NCI-H1092 (cell line): ENCODE measurements around the gene DHRSX.

ENCODE experiments used
- DNase-seq: peaks from one replicate; lab custom pipeline; 2025; lab: John Stamatoyannopoulos, UW

Gene DHRSX

DNA sequence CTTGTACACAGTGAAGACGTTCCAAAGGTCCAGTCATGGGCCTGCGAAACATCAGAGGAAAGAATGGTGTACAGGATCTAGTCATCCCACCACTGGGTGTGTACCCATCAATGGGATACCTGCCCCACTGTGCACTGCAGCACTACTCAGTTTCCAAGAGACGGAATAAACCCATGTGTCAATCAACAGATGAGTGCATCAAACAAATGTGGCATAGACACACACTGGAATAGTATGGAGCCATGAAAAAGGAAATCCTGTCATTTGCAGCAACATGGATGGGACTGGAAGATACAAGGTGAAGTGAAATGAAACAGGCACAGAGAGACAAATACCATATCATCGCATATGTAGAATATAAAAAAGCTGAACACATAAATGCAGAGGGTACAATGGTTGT is 48.0 kb downstream of the DHRSX start:
- DNase-seq, result no peak

DNA sequence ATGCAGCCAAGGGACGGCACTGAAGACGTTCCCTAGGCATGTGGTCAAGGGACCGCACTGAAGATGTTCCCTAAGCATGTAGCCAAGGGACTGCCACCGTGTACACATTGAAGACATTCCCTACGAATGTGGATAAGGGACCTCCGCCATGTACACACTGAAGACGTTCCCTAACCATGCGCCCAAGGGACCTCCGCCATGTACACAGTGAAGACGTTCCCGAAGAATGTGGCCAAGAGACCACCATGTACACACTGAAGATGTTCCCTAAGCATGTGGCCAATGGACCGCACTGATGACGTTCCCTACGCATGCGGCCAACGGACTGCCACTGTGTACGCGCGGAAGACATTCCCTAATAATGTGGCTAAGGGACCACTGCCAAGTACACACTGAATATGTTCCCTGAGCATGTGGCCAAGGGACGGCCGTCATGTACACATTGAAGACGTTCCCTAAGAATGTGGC is 48.4 kb downstream of the DHRSX start:
- no peak for DNase-seq

DNA sequence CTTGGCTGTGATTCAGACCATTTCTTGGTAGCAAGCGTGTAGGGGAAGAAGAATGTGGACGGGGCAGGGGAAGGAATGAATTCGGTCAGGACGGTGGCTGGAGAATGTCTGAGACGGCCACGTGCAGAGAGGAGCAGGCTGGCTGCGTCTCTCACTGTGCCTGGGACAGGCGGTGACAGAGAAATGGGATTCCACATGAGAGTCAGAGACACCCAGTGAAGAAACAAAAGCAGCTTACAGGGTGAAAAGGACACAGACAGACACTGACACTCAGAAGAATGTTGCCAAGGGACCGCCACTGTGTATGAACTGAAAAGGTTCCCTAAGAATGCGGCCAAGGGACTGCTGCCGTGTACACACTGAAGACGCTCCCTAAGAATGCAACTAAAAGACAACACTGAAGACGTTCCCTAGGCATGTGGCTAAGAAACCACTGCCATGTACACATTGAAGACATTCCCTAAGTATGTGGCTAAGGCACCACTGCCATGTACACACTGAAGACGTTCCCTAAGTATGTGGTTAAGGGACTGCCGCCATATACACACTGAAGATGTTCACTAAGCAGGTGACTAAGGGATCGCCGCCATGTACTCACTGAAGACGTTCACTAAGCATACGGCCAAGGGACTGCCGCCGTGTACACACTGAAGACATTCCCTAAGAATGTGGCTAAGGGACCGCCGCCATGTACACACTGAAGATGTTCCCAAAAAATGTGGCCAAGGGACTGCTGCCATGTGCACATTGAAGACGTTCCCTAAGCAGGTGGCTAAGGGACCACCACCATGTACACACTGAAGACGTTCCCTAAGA is 49.1 kb downstream of the DHRSX start:
- no peak for DNase-seq

DNA sequence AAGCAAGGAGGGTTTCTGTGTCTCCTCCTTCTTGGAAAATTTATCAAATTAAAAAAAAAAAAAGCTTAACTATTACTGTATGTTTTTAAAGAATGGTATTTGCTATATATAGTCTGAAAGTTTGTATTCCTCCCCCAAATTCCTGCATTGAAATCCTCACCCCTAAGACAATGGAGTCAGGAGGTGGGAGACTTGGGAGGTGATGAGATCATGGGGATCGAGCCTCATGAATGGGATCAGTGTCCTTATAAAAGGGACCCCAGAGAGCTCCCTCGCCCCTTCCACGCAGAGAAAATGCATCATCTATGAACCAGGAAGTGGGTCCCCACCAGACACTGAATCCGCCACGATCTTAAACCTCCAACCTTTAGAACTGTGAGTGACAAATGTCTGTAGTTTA is 50.1 kb downstream of the DHRSX start:
- no peak for DNase-seq

DNA sequence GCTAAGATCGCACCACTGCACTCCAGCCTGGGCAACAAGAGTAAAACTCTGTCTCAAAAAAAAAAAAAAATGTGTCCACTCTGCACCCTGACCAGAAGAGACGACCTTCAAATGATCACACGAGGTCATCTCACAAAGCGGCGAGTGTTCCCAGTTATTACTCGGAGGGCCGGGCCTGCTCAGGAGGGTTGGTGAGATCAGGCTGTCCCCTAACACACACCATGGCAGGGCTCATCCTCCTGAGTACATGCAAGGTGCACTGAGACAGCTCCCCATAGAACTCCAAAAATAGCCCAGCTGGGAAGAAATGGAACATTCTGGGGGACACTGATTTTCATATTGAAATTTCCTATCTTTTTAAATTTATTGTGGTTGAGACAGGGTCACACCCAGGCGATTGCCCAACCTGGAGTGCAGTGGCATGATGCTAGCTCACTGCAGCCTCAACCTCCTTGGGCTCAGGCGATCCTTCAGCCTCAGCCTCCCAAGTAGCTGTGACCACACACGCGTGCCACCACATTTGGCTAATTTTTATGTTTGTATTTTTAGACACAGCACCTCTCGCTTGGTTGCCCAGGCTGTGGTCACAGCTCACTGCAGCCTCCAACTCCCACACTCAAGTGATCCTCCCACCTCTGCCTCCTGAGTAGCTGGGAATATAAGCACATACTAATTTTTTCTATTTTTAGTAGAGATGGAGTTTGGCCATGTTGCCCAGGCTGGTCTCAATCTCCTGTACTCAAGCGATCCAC is 51.5 kb downstream of the DHRSX start:
- no peak for DNase-seq

DNA sequence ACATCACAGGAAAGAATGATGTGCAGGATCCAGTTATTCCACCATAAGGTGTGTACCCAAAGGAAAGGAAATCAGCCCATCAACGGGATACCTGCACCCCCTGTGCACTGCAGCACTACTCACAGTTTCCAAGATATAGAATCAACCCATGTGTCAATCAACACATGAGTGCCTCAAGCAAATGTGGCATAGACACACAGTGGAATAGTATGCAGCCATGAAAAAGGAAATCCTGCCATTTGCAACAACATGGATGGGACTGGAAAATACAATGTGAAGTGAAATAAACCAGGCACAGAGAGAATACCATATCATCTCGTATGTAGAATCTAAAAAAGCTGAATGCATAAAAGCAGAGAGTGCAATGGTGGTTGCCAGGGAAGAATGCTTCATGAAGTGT is 53.3 kb downstream of the DHRSX start:
- no peak for DNase-seq

DNA sequence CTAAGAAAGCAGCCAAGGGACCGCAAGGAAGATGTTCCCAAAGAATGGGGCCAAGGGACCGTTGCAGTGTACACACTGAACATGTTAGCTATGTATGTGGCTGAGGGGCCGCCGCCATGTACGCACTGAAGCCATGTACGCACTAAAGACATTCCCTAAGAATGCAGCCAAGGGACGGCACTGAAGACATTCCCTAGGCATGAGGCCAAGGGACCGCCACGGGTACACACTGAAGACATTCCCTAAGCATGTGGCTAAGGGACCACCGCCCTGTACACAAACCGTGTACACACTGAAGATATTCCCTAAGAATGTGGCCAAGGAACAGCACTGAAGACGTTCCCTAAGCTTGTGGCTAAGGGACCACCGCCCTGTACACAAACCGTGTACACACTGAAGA is 54.0 kb downstream of the DHRSX start:
- no peak for DNase-seq

DNA sequence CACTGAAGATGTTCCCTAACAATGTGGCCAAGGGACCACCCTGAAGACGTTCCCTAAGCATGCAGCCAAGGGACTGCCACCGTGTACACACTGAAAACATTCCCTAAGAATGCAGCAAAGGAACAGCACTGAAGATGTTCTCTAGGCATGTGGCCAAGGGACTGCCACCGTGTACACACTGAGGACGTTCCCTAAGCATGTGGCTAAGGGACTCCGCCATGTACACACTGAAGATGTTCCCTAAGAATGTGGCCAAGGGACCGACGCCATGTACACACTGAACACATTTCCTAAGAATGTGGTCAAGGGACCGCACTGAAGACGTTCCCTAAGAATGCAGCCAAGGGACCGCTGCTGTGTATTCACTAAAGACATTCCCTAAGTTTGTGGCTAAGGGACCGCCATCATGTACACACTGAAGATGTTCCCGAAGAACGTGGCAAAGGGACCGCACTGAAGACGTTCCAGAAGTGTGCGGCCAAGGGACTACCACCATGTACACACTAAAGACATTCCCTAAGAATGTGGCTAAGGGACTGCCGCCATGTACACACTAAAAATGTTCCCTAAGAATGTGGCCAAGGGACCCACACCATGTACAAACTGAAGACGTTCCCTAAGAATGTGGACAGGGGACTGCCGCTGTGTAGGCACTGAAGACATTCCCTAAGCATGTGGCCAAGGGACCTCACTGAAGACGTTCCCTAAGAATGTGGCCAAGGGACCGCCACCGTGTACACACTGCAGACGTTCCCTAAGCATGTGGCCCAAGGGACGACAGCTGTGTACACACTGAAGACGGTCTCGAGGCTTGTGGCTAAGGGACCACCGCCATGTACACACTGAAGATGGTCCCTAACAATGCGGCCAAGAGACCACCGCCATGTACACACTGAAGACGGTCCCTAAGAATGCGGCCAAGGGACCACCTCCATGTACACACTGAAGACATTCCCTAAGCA is 54.8 kb downstream of the DHRSX start:
- DNase-seq, result no peak

DNA sequence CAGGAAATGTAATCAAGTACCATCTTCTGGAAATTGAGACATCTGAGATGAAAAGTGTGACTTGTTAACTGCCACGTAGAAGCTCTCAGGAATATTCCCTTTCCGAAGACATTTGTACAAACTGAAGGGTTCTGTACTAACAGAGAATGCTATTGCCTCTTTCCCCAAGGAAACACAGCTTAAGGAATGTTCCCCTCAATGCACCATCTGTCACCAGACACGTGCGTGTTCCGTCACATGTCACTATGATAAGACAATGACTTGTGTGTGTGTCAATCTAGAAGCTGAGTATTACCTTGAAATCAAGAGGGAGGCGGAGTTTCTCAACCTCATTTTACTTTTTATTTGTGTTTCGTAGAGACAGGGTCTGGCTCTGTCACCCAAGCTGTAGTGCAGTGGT is 58.1 kb downstream of the DHRSX start:
- DNase-seq, result no peak

DNA sequence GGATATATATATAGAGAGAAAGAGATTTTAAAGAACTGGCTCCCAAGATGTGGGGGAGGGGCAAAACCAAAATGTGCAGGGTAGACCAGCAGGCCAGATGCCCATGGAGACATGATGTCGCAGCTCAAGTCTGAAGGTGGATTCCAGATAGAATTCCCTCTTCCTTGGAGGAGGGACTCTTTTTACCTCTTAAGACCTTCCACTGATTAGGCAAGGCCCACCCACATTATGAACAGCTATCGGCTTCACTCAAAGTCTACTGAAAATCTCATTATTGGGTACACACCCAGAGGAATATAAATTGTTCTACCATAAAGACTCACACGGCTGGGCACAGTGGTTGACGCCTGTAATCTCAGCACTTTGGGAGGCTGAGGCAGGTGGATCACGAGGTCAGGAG is 59.3 kb downstream of the DHRSX start:
- DNase-seq, result no peak

DNA sequence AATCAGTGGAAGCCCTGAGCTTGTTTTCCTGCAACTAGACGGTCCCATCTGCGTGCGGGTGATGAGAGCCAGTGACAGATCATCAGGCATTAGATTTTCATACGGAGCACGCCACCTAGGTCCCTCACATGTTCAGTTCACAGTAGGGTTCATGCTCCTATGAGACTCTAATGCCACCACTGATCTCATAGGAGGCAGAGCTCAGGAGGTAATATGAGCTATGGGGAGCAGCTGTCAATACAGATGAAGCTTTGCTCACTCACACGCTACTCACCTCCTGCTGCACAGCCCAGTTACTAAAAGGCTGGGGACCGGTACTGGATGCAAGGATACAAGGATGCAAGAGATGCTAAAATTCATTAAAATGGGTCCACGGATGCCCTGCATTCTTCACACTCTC is 61.2 kb downstream of the DHRSX start:
- no peak for DNase-seq

DNA sequence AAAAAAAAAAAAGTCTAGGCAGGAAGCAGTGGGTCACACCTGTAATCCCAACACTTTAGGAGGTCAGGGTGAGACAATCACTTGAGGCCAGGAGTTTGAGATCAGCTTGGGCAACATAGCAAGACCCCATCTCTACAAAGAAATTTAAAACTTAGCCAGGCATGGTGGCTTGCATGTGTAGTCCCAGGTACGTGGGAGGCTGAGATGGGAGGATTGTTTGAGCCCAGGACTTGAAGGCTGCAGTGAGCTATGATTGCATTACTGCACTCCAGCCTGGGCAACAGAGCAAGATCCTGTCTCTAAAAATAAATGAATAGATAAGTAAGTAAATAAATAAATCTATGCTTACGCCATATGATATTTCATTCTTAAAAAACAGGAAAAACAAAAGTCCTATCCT is 65.3 kb downstream of the DHRSX start:
- DNase-seq, result no peak

DNA sequence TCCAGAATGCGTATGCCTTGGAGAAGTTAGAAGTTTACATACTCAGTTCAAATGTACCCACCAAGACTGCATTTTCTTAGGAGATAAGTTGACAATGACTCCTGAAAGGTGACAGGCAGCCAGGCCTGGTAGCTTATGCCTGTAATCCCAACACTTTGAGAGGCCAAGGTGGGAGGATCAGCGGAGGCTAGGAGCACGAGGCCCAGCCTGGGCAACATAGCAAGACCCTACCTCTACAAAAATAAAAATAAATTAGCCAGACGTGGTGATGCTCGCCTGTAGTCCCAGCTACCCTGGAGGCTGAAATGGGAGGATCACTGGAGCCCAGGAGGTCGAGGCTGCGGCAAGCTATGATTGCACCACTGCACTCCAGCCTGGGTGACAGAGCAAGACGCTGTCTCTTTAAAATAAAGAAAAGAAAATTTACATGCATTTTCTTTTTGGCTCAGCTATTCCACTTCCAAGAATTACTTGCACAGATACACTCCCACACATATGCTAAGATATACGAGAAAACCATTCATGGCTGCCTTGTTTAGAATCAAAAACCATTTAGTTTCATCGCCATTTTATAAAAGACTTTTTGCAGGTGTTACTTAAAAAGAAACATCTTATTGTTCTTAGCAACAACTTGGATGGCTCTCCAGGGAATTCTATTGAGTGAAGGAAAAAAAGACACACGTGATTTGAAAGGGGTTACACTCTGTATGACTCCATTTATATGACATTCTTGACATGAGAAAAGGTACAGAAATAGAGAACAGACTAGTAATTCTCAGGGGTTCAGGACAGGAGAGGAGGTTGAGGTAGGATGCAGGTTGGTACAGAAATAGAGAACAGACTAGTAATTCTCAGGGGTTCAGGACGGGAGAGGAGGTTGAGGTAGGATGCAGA is 66.3 kb downstream of the DHRSX start:
- no peak for DNase-seq

DNA sequence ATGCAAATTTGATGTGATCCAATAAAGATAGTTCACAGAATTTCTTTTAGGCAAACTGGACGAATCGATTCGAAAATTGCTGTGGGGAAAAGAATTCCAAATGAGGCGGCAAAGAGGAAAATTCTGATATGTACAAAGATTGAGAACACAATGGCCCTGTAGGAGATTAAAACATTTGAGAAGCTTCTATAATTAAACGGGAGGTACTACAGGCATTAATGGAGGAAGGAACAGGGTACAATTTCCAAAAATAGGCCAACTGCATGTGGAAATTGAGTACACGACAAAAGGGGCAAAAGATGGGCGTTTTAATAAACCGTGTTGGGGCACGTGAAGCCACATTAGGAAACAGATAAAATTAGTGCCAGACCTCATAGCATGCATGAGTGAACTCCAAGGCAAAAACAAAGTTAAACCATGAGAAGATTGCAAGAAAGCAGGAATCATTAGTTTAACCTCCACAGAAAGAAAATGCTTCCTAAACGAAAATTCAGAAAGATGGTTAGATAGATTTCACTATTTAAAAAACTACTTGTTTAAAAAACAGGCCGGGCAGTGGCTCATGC is 68.4 kb downstream of the DHRSX start:
- no peak for DNase-seq

DNA sequence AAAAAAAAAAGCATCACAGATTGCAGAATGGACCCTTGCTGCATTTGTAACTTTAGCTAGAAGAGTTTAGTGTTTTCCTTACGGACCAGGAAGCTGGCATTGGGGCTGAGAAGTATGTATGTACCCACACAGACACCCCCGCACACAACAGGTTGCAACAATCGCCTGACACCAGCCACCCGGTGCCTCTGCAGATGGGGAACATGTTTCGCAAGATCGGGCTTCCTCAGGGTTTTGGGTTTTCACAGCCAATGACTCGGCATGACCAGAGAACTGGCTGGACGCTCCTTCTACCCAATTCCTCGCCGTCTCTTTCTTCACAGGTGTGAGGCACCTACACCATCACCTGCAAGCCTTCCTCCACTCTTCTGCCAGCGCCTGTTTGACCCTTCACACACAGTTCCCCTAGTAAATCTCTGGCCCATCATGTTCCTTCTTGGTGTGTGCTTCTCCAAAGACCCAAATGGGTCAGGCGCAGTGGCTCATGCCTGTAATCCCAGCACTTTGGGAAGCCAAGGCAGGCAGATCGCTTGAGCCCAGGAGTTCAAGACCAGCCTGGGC is 70.4 kb downstream of the DHRSX start:
- DNase-seq, result no peak

DNA sequence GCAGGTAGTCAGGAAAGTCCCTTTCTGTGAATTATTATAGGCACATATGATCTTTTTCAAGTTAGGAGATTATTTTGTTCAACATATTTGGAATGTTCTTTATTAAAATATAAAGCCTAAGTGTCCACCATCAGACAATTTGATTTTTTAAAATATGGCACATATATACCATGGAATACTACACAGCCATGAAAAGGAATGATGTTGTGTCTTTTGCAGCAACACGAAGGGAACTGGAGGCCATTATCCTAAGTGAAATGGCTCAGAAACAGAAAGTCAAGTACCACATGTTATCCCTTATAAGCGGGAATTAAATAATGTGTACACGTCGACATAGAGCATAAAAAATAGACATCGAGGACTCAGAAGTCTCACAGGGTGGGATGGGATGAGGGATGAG is 73.0 kb downstream of the DHRSX start:
- no peak for DNase-seq

DNA sequence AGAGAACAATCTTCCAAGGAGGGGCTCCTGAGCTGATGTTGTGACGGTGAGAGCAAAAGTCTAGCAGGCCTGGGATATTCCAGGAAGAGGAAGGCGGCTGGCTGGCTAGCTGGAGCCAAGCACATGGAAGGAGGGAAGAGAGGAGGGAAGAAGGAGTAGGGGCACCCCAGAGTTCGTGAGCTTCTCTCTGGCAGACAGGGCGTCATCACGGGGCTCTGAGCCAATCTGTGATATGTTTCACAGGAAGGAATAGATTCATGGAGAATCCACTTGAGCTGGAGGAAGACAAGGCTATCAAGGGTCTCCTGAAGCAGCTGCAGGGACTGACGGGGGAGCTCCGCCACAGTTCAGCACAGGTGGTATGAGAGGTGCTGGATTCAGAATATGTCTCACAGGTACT is 73.6 kb downstream of the DHRSX start:
- DNase-seq, result no peak

DNA sequence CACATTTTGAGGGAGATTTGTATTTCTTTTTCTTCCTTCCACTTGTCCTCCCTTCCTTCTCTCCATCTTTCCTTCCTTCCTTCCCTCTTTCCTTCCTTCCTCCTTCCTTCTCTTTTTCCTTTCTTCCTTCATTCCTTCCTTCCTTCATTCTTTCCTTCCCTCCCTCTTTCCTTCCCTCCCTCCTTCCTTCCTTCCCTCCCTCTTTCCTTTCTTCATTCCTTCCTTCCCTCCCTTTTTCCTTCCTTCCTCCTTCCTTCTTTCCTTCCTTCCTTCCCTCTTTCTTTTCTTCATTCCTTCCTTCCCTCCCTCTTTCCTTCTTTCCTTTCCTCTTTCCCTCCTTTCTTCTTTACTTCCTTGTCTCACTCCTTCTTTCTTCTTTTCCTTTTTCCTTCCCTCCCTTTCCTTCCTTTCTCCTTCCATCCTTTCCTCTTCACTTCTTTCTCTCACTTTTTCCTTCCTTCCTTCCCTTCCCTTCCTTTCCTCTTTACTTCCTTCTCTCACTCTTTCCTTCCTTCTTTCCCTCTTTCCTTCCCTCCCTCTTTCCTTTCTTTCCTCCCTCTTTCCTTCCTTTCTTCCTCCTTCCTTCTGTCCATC is 74.4 kb downstream of the DHRSX start:
- DNase-seq, result no peak

DNA sequence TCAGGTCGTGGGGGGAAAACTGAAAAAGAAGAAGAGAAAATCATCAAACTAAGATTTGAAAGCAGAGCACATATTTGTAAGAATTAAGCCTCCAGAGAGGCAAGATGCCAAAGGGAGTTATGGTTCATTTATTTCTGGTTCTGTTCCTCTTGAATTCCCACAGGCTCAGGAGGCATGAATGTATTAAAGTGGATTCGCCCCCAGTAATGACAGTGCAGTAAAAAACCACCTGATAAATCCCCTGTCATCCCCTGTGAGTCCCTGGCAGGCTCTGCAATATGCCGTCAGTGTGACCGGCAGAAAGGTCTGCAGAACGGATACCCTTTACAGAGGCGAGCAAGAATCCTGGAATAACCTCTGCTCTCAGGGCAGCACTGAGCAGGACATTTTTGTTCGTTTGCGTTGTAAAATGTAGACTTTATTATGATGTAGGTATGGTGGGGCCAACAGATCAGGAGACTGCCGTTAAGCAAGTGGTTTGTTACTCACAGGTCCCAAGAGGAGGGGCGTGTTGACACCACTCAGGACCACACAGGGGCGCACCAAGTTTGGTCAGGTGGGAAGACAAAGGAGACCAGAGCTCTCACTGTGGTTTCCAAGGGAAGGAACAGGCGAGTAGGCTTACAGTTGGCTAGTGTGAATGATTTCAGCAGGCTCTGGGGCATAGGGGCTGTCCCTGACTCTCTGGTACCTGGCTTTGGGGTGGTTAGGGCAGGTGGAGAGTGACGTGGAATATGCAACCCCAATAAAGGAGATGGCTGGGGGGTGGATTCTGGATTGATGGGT is 75.3 kb downstream of the DHRSX start:
- no peak for DNase-seq
